ENCODE data around the gene PHACTR1.

The PHACTR1 gene

DNA sequence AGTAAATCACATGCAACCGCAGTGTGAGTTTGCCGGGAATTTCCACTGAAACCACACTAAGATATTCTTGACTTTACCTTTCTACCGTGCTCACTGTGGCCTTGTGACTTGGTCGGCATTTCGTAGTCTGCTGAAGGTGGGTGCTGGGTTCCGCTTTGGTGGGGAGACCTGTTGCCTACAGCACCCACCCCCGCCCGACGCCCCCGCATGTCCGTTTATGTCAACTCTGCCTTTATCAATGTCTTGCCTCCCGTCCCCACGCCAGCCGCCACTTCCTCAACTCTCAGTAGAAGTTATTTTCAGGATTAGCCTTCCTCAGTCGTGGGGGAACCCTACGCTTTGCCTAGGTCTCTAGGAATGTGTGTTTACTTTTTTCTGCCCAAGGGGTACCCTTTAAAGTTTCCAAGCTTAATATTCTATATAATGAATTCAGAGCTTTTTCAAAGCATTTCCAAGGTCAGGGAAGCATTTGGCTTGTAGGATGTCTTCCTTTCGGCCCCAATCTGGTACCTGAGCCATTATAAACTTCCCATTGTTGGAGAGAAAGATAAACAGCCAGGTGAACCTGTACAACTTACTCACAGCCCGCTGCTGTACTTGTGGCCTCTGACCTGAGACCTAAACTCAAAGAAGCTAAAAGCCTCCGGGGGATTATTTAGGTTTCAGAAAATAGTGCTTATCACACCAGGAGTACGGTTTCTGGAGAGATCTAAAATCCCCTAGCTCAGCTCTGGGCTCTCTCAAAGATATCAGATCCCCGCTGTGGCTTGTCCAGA, 557.6 kb downstream of the PHACTR1 start:
- peak; percentile 70 to 95 for DNase-seq

DNA sequence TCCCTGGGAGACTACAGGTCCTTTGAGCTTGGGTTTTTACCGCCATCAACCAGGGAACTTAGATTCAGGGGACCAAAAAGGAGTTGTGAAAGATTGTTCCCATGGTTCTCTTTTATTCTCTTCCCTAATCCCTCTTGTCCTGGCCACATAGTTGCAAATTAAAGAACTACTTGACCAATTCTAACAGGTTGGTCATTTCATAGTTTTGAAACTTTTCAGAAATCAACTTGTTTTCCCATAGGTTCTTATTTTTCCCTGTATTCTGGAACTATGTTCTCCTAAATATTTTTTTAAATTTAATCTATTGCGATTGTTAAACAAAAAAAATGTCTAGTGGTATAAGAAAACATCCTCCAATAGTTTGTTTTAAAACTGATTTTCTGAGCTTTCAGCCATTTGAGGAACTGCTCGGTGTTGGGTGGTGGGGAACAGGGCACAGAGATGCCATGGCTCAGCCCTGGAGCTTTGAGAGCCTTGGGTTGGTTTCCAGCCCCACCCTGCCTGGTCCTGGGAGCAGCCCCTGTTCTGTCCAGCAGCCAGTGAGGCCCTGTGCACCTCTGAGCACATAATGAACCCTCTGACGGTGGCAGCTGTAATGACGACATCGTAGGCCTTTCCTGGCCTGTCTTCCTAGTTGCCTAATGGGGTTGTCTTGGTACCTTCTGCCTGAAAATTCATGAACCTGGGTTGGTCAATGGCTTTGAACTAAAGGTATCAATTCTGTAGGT, 558.3 kb downstream of the PHACTR1 start:
- peak in 1 of 2 donors; percentile 22 for DNase-seq

DNA sequence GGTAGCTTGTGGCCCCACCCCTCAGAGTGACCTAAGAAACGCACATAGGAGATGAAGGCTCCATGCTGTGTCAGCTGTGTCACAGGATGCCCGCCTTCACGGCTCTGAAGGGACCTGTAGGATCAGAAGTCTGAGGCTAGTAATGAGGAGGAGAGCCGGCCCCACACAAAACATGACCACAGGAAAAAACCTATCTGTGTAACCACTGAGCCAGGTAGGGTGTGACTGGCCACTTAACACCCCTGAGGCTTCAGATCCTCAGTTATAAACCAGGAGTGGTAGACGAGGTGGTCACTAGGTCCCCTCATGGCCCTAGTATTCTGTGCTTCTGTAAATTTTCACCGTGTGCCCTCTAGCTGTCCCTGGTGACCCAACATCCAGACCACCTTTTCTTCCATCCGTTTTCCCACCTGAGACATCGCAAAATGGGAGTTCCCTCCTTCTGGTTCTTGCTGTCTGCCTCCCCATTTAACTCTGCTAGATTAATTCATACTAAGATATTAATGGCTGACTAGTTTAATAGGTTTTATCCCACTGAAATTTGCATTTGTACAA, 558.9 kb downstream of the PHACTR1 start:
- no peak for DNase-seq

DNA sequence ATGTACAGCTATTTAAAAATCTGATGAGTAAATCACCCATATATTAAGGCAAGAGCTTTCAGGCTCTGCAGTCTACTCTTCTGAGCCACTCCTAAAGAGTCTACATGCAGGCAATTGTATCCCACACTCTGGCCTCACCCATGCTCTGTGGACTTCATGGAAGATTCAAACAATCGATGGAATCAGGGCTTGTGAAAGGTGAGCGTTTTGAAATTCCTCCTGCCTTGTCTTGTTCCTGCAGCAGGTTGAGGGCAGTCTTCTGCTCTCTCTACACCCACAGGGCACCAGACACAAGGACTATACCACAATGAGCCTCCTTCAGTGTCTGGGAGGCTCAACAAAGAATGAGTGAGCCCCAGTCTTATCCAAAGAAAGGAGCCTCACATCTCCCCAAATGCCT, 560.7 kb downstream of the PHACTR1 start:
- no peak for DNase-seq

DNA sequence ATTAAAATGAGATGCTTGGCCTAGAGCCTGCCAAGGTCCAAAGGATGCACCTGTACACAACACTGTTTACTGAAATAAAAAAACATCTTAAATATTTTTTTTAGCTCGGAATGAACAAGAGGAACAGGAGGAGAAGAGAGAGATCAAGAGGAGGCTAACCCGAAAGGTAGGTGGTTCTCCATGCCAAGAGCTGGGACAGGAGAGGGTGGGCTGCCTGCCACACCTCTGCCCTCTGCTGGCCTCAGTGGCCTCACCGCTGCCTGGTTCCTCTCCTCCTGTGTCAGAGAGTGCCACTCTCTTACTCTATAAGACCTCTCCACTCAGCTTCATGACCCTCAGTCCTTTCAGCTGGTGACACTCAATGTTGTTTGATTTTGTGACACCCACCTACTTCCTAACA, 561.6 kb downstream of the PHACTR1 start:
- no peak for DNase-seq

DNA sequence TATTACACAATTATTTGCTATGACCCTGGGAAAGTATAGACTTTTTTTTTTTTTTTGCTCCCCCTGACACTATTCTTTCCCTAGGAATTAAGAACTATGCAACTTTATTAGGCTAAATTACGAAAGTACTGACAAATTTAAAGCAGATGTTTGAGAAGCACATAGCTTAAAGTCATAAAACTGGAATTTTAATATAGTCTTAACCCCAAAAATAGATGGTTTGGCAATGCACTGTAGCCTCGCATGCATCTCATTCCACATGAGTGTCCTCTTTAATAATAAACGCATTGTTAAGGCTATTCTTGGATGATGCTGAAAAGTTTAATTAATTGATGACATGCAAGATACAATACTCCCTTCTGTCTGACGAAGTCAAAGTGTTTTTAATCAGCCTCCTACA, 562.4 kb downstream of the PHACTR1 start:
- DNase-seq, result no peak

DNA sequence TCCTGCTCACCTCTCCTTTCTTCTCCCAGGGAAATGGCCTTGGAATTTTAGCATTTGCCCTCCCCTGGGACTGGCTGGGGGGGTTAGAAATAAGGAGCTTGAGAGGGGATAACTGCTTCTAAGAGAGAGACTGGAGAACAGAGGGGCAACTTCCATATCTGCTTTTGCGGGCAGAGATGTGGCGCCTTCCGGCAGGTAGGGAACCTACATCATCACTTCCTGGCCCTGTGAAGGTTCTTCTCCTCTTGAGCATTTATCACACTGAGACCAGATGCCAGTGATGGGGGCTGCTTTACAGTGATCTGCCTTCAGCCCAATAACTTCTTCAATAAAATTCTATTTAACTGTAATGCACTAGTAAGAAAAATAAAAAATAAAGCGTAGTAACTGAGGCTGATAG, 563.7 kb downstream of the PHACTR1 start:
- DNase-seq, result no peak

DNA sequence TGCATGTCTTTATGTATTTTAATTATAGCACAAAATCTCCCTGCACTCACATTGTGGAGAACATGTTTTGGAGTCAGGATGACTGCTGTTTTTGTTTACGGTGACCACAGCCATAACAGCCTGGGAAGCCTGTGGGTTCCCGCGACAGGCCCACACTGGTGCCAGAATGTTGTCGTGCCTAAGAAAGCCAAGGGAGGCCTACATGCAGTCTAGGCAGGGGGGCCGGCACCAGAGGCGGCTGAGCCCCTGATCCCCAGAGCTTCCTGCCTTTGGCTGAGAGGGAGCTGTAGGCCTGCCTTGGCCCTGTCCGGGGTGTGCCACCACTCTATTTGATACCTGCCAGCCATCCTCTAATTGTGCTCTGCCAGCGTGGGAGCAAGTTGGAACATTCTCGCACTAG, 565.1 kb downstream of the PHACTR1 start:
- DNase-seq, result no peak

DNA sequence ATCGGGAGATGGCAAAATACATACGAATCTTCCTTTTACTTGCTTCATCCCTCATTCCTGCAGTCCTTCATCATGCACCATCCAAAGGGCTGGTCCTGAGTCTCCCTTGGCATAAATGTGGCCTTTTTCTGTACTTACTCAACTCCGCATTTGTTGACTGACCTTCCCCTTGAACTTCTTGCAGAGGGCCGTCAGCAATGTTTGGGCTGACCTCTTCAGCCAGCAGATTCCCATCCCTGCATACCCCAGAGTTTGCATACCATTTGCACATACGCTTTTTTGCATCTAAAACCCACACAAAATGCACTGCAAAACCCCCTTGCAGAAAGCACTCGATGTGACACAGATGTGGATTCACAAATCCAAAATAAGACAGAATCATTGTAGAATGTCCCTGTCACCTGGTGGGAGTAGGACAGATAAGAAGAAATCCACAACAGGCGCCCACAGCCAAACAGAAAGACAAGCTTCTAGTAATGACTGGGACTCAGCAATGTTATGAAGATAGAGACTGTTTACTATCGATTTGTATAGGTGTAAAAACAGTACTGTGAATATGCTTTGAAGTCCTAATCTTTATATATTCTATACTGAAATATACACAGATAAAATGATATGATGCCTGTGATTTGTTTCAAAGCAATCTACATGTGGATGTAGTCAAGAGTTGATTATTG, 566.0 kb downstream of the PHACTR1 start:
- no peak for DNase-seq

DNA sequence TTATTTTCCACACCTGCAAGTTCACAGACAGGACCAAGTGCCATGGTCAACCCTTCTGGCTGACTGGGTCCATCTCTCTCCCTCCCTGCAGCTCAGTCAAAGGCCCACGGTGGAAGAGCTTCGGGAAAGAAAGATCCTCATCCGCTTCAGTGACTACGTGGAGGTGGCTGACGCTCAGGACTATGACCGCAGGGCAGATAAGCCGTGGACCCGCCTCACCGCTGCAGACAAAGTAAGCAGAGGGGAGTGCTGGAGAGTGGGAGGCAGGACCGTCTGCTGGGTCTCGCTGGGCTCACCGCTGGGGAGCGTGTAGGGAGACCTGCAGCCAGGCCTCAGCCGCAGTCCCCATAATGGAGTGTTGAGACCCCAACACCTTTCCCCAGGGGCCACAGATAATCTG, 566.8 kb downstream of the PHACTR1 start:
- DNase-seq, result no peak

DNA sequence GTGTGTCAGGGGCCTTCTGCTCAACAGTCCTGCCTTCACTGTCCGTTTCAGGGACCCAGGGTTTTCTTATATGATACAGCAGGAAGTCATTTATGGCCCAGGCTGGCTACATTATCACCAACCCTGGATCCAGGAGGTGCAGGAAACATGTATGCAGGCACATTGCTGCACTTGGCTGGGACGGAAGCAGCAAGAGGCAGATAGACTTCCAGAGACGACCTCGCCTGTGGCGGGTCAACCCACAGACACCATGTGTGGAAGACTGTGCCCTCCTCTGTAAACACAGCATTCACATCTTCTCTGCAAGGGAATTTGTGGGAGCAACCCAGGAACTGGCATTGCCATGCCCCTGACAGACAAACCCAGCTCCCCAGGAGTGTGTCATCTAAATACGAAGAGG, 568.1 kb downstream of the PHACTR1 start:
- DNase-seq, result no peak

DNA sequence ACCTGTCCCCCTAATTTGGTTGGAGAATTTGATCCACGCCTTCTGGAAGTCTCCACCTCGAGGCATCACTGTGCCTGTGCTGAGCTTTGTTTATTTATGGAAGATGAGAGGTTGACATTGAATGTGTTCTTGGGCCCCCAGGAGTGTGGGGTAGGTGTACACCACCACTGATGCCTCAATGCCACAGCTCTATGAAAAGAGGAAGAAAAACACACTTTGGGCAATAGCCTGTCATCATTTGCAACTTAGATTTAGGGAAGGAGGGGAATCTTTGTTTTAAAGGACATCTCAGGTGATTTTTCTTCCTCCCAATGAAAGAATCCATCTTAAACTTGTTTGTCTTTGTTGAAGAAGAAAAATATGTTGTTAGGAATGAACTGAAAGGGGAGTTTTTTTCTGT, 569.1 kb downstream of the PHACTR1 start:
- DNase-seq, result peak; percentile 36 to 55

DNA sequence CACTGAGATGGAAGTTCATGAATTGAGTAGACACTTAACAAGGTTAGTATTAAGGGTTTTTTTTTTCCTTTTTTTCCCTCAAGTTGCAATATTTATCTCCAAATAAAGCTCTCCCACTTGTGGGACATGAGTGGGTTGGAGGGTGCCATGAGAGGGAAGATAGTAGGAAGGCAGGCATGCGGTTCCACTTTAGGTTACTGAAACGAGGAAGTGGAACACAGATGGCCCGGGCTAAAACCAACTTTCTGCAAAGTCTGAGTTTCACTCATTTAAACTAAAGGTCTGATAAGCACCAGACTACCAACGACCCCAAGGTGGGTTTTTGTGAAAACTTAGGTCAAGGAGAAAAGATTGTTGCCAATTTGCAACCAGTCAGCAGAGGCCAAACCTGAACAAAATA, 569.6 kb downstream of the PHACTR1 start:
- DNase-seq, result peak in 1 of 2 donors; percentile 71

DNA sequence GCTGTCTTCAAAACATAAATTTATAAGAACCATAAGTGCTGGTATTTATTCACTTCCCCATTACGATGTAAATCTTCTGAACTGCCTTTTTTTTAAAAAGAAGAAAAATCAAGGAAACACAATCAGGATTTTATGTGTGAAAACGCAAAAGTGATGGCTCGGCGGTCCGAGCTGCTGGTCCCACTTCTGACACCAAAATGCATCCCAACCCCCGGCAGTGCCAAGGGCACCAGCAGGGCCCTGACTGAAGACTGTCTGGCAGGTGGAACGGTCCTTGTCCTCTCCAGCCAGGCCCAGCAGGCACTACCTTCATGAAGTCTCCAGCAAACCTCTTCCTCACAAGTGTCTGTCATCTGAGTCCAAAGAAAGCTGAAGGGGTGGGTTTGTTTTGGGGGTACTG, 570.5 kb downstream of the PHACTR1 start:
- no peak for DNase-seq

DNA sequence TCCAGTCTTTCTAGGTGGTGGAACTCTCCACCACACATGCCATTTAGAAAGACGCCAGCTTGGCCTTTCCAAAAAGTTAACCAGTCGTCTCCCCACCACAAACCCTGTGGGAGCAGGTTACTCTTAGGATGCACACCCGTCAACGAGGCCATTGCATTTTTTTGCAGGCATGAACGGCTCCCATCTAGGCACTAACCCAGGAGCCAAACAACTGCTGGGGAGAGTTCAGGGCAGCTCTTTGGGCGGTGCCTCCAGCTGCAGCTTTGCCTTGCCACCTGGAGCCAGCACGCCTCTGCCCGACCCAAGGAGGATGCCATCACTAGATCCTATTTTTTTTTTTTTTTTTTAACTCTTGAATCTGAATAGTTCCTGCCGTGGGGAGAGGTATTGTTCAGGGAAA, 571.9 kb downstream of the PHACTR1 start:
- no peak for DNase-seq

DNA sequence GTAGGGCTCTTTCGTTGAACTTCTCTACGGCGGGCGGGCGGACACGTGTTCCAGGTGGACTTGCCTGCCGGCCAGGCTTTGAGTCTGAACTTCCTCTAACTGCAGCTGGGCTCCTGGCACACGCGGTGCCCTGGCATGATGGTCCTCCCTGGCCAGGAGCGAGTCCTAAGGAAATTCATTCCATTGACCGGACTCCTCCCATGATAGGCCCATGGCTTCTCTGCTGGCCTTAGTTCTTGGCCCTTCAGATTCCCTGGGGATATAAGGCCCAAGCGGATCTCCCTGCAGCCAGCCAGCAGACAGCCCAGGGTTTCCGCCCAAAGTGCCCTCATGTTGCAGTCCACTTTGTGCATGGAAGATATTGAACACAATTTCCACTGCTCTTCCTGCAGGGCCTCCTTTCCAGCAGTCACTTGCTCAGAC, 572.4 kb downstream of the PHACTR1 start:
- DNase-seq, result no peak

DNA sequence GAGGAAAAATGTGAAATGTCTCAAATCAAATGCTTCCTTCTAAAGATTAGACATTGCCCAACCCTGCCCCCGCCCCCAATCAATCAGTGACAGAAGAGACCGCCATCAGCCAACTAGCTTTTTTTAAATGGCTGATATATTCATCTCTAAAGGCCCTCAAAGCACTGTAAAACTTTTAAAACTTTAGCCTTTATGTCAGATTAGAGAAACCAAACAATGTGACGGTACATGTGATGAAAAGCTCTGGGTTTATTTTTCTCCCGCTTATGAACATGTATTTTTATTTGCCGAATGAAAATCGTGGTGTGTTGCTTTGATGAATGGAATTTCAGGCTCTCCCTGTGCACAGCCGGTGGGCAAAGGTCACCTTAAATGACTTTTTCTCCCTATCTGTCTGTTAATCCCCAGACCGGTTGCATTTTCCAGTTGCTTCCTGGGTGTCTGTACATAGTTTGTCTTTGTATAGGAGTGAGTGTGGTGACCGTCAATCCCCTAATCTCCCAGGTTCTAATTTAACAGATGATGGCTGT, 573.3 kb downstream of the PHACTR1 start:
- no peak for DNase-seq

DNA sequence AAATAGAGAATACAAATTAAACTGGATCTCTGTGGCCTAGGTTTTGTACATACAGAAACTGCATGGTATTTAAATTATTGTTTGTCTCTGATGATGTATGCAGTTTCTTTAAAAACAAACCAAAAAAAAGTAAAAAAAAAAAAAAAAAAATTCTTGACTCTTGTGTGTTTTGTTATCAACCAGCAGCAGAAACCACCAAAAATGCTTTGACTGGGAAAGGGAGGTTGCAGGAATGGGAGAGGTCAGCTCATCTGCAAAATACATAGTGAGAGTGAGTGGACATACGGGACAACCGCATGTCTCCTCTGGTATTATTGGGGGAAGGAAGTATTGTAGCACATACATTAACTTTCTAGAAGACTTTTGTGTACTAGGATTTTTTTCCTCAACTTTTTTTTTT, 573.8 kb downstream of the PHACTR1 start:
- DNase-seq, result no peak

DNA sequence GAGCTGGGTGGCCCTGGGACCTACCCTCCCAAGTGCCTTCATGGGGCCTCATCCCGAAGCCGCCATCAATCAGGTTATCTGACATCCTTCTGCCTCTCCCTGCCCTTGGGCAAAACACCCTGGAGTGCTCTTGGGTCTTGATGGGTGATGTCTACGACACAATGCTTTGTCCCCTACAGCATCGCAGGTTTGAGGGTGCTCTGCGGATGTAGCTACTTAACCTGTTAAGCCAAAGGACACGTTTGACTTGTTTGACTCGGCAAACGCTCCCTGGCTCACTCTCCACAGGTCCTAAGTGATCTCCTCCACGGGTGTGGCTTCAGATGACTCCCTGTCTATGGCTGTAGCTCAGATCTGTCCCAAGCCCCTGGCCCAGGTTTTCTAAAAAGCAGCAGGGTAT, 576.2 kb downstream of the PHACTR1 start:
- DNase-seq, result no peak

DNA sequence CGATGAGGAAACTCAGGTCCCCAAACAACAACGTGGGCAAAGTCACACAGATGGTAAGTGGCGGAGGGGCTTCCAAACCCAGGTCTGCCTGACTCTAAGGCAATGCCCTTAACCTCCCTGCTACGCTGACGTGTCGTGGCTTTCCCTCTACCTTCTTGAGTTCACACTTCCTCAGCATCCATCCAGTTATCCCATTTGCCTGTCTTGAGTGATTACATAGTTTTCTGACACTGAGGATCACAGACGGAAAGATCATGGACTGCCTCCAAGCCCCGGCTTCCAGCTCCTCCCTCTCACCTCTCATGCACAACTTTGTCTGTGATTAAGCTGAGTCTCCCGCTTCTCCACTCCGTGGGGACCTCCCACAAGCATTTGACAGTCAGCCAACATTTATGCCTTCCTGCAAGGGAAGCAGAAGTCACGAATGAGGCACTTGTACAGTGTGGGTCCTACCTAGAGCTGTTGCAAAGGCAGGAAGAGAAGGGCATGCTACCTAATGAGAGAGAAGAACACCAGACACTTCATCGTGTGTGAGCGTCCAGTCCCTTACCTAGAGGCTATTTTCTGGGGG, 578.0 kb downstream of the PHACTR1 start:
- DNase-seq, result peak; percentile 45 to 69

DNA sequence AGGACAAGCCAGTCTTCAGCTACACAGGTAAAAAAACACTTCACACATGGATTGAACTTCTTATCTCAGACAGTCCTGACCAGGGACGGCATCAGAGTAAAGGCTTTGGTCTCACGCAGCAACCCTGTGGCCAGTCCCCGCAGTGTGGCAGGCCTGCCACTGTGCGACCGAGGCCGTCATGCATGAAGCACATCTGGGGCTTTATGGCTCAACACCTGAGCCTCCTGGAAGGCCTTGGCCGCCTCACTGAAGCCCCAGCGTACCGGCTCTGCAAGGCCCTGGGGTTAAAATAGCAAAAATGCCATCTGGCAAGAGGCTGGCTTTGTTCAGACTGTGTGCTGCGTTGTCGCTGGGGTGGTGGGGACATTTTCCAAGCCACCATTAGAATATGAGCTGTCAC, 579.0 kb downstream of the PHACTR1 start:
- no peak for DNase-seq

DNA sequence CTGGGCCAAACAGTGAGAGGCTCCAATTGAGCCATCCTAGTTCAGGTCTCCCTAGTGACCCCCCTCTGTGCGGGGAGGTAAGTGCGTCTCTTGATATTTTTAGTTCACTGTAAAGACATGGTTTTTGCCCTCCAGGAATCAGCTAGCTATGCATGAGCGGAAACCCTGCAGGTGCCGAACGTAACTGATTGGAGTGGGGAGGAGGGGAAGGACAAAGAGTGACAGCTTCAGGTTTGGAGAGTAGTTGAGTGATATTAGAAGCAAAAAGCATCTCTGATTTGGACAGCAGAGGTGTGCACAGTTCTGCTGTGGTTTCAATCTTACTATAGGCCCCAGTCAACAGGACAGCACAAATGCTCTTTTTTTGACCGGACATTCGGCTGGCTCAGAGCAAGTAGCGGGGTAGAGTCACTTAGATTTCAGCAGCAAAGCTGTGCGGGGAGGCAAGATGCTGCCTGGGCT, 580.0 kb downstream of the PHACTR1 start:
- DNase-seq, result no peak

DNA sequence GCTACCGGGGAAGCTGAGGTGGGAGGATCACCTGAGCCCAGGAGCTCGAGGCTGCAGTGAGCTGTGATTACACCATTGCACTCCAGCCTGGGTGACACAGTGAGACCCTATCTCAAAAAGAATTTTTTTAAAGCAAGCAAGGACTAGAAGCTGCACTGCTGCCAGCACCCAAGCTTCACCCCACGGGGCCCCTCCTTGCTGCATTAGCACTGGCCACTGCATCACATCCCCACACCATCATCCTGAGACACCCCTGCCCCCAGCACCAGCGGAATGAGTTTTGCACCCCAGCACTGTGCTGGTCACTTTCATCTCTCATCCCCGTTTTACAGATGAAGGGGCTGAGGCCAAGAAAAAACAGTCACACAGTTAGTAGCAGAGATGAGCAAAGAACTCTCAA, 580.8 kb downstream of the PHACTR1 start:
- no peak for DNase-seq
